22Rv1 (cell line): Measurements from ENCODE around the gene KCNK2.

Source experiments
- ZFX ChIP-seq: fragments of 450-650 bp; IDR thresholded peaks from 2 replicates; pipeline ENCODE4 v1.6.1; 2017; ENCODE audit warnings: antibody characterized with exemption, borderline replicate concordance
- TF ChIP-seq, protein P1 (sequence below): fragments of 450-650 bp; IDR thresholded peaks from 2 replicates; pipeline ENCODE4 v1.5.1; 2017; ENCODE audit warnings: mild to moderate bottlenecking

- TF ChIP-seq, protein P1, sequence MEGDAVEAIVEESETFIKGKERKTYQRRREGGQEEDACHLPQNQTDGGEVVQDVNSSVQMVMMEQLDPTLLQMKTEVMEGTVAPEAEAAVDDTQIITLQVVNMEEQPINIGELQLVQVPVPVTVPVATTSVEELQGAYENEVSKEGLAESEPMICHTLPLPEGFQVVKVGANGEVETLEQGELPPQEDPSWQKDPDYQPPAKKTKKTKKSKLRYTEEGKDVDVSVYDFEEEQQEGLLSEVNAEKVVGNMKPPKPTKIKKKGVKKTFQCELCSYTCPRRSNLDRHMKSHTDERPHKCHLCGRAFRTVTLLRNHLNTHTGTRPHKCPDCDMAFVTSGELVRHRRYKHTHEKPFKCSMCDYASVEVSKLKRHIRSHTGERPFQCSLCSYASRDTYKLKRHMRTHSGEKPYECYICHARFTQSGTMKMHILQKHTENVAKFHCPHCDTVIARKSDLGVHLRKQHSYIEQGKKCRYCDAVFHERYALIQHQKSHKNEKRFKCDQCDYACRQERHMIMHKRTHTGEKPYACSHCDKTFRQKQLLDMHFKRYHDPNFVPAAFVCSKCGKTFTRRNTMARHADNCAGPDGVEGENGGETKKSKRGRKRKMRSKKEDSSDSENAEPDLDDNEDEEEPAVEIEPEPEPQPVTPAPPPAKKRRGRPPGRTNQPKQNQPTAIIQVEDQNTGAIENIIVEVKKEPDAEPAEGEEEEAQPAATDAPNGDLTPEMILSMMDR, result no peak
- TF ChIP-seq ZFX, result no peak
Observed at GRCh38 chr1:215128504-215128903, 46.0 kb downstream of the KCNK2 start.
